Thymus (tissue), 11 donors: ENCODE measurements around the gene PITPNC1. TPM values are rescaled to one million over a fixed set of nuclear protein-coding genes. Genes with fewer than 3 reads are reported as not detected.

Experiments
- DNase-seq, 9 donors: peaks; one replicate each; pipeline ENCODE4 v3.0.0-alpha.2; 2013; ENCODE audit warnings: low spot score in 9 of 9, low read depth in 6 of 9, missing footprints in 1 of 9
- H3K27ac ChIP-seq, 2 donors: one replicate each; pipeline ENCODE4 v1.5.1; 2013; ENCODE audit warnings: control low read depth in 1 of 2, low read depth in 1 of 2, low read length in 1 of 2, mild to moderate bottlenecking in 1 of 2, moderate library complexity in 1 of 2
- H3K27me3 ChIP-seq, 2 donors: one replicate each; pipeline ENCODE4 v1.5.1; 2013; ENCODE audit warnings: low read length in 1 of 2; ENCODE audit not compliant: control insufficient read depth in 2 of 2, insufficient read depth in 1 of 2
- H3K36me3 ChIP-seq, 2 donors: one replicate each; pipeline ENCODE4 v1.5.1; 2013; ENCODE audit warnings: low read length in 1 of 2, mild to moderate bottlenecking in 1 of 2, moderate library complexity in 1 of 2; ENCODE audit not compliant: control insufficient read depth in 2 of 2, insufficient read depth in 2 of 2
- H3K4me1 ChIP-seq, 2 donors: one replicate each; pipeline ENCODE4 v1.5.1; 2013; ENCODE audit warnings: low read length in 2 of 2; ENCODE audit not compliant: control insufficient read depth in 2 of 2, insufficient read depth in 2 of 2
- H3K4me3 ChIP-seq, 2 donors: one replicate each; pipeline ENCODE4 v1.5.1; 2013; ENCODE audit warnings: low read length in 2 of 2, control low read depth in 1 of 2, mild to moderate bottlenecking in 1 of 2
- H3K9me3 ChIP-seq, 2 donors: one replicate each; pipeline ENCODE4 v1.5.1; 2013; ENCODE audit warnings: low read length in 1 of 2, mild to moderate bottlenecking in 1 of 2; ENCODE audit not compliant: control insufficient read depth in 2 of 2, insufficient read depth in 1 of 2
- WGBS: extraction: QIAGEN DNeasy Blood & Tissue Kit; methylation state at CpG from one replicate; pipeline ENCODE4 v1.1.7; 2013; 5-methylcytosine and 5-hydroxymethylcytosine counted together
- polyA plus RNA-seq: library from polyadenylated mRNA; stranded (reverse); fragments of 200-250 nt; gene quantifications from one replicate; pipeline ENCODE4 v1.2.3, GENCODE V29; 2013
- total RNA-seq: library from RNA; stranded (reverse); fragments of 120-200 nt; gene quantifications from one replicate; pipeline ENCODE4 v1.2.4, GENCODE V29; 2013
- donor health status: healthy.

Gene PITPNC1
- total and polyA plus RNA-seq, 2 donors = 26.0 to 27.0 TPM

DNA sequence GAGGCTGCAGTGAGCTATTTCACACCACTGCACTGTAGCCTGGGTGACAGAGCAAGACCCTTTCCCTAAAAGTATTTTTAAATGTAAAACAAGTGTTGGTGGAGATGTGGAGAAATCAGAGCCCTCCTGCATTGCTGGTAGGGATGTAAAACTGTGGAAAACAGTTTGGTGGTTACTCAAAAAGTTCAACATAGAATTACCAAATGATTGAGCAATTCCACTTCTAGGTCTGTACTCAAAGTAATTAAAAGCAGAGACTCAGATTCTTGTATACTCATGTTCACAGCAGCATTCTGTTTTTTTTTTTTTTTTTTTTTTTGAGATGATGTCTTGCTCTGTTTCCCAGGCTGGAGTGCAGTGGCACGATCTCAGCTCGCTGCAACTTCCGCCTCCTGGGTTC, 141.8 kb downstream of the PITPNC1 start:
- Histone ChIP-seq H3K27ac (no peak overlapping the region), H3K27me3 (no peaks in the 10 kb centered on the region), H3K4me3 (no peak overlapping the region), H3K4me1 (peaks cover 5% of the 10 kb centered on the region in 2 donors), H3K36me3 (no peaks in the 10 kb centered on the region), H3K9me3 (no peaks in the 10 kb centered on the region)
- no peak for DNase-seq
- WGBS = 100% methylated on average over 3 of the region's 3 CpGs

DNA sequence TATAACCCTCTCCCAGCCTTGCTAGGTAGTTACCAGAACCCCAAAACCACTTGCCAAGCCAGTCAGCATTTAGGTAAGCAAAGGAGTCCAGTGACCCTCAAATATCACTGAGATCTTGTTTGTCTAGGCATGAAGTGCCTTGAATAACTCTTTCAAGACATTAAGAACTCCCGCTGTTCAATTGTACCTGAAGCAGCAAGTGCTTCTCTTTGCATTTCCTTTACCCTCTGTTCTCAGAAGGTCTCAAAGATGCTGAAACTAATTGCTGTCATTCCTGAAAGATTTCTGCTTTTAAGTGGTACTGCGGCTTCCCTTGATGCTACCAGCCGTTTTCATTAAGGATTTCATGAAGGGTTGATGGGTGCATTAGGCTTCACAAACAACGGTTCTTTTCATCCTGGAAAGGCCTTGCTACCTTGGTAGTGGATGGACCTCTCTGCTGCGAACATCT, 142.7 kb downstream of the PITPNC1 start:
- Histone ChIP-seq H3K4me3 (no peak overlapping the region), H3K27ac (no peak overlapping the region), H3K4me1 (peaks cover 5% of the 10 kb centered on the region in 2 donors), H3K27me3 (no peaks in the 10 kb centered on the region), H3K36me3 (no peaks in the 10 kb centered on the region), H3K9me3 (no peaks in the 10 kb centered on the region)
- no peak for DNase-seq
- WGBS = 87% methylated on average over 5 of the region's 5 CpGs

DNA sequence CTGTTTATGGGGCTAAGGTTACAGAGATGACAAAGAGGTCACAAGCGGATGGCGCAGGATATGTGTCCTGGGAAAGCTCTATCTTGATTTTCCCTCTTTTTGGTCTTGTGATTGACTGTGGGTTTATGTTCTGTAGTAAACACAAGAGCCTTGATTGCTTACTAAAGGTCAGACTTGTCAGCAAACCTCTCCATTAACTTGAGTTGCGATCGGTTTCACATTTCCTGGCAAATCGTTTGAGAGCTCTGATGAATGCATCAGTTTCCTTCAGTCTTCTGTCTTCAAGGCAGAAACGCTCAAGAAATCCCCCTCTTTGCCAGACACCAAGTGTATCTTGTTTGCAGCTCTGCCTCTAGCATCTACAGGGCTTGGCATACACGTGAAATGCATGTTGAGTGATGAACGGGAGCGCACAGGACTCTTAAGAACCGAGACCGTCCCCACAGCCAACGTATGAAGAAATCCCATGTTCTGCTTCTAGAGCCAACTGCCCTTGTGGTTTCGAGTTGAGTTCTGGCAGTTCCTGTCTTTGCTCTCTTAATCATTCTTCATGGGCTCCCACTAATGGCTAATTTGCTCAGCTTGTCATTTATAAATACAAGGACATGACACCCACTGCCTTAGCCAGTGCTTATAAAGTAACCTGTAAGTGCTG, 143.3 kb downstream of the PITPNC1 start:
- H3K36me3 ChIP-seq = no peaks in the 10 kb centered on the region
- H3K4me1 ChIP-seq = peaks cover 5% of the 10 kb centered on the region in 2 donors
- H3K4me3 ChIP-seq = no peak overlapping the region
- peak in 1 of 9 donors; percentile 34 for DNase-seq
- WGBS = 38% methylated on average over 13 of the region's 13 CpGs
- H3K9me3 ChIP-seq = no peaks in the 10 kb centered on the region
- H3K27ac ChIP-seq = no peak overlapping the region
- H3K27me3 ChIP-seq = no peaks in the 10 kb centered on the region

DNA sequence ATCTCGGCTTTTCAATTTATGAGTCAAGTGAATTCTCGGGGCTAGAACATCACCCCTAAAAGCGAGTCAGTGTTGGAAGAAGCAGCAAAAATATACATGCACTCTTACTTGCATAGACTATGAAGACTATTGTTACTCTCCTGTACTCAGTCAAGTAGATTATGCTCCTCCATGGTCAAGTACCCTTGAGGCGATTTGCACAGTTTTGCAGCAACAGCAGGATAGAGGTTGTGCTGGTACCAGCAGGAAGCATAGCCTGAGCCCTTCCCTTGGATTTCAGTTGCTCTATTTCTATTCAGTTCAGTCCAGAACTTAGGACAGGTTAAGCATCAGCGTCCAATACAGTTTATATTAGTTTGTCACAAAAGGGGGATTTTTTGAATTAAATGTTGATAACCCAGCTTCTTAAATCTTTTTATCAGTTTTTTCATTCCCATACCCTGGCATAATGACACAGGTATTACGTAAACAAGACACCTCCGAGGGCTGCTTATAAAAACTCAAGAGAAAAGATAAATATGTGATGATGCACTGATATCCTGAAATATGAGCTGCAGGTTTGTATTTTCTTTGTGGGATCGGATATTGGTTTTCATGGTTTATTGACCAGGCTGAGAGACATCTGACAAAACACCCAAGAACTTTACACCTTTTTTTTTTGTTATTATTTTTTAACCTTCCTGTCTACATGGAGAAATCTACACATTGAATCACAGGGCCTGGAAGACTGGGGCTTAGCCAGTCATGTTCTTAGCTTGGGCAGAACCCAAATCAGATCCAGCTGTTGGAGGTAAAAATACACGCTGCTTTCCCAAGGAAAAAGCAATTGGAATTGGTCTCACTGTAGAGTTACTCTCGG, 144.1 kb downstream of the PITPNC1 start:
- DNase-seq = no peak
- Histone ChIP-seq H3K4me1 (peaks cover 5 to 6% of the 10 kb centered on the region in 2 donors), H3K27me3 (no peaks in the 10 kb centered on the region), H3K9me3 (peaks cover 0 to 2% of the 10 kb centered on the region in 2 donors), H3K4me3 (no peak overlapping the region), H3K27ac (no peak overlapping the region), H3K36me3 (no peaks in the 10 kb centered on the region)
- WGBS = 96% methylated on average over 10 of the region's 10 CpGs

DNA sequence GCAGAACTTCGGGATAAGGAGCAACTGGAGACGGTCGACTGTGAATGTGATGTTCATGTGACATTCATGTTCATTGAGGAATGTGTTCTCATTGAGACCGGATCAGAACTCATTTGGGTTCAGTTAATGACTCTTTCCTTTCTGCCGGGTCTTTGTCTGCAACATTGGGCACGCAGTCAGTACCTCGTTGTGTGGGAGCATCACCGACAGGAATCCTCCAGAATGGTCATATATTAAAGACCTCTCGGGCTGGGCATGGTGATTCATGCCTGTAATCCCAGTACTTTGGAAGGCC, 144.6 kb downstream of the PITPNC1 start:
- H3K4me1 ChIP-seq = peaks cover 5 to 6% of the 10 kb centered on the region in 2 donors
- no peak overlapping the region for H3K4me3 ChIP-seq
- peaks cover 0 to 2% of the 10 kb centered on the region in 2 donors for H3K9me3 ChIP-seq
- no peaks in the 10 kb centered on the region for H3K27me3 ChIP-seq
- H3K36me3 ChIP-seq = no peaks in the 10 kb centered on the region
- DNase-seq = no peak
- H3K27ac ChIP-seq = no peak overlapping the region
- 99% methylated on average over 9 of the region's 9 CpGs for WGBS

DNA sequence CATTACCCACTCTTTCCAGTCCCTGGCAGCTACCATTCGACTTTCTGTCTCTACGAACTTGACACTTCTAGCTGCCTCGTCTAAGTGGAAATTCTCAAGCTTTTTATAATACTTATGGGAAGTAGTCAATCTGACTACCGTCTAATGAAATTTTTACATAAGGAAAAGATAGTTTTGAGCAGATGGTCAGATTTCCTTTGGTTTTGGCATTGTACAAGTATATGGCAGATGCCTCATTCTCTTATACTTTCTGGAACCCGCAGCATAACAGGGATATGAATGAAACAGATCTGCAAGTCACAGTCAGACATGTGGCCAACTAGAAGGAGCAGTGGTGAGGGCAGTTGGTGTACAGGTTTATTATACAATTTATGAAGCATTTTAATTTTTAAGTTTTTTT, 146.0 kb downstream of the PITPNC1 start:
- Histone ChIP-seq H3K27me3 (no peaks in the 10 kb centered on the region), H3K36me3 (no peaks in the 10 kb centered on the region), H3K9me3 (peaks cover 0 to 2% of the 10 kb centered on the region in 2 donors), H3K4me3 (no peak overlapping the region), H3K4me1 (peaks cover 5 to 6% of the 10 kb centered on the region in 2 donors), H3K27ac (no peak overlapping the region)
- no peak for DNase-seq
- 87% methylated on average over 5 of the region's 5 CpGs for WGBS

DNA sequence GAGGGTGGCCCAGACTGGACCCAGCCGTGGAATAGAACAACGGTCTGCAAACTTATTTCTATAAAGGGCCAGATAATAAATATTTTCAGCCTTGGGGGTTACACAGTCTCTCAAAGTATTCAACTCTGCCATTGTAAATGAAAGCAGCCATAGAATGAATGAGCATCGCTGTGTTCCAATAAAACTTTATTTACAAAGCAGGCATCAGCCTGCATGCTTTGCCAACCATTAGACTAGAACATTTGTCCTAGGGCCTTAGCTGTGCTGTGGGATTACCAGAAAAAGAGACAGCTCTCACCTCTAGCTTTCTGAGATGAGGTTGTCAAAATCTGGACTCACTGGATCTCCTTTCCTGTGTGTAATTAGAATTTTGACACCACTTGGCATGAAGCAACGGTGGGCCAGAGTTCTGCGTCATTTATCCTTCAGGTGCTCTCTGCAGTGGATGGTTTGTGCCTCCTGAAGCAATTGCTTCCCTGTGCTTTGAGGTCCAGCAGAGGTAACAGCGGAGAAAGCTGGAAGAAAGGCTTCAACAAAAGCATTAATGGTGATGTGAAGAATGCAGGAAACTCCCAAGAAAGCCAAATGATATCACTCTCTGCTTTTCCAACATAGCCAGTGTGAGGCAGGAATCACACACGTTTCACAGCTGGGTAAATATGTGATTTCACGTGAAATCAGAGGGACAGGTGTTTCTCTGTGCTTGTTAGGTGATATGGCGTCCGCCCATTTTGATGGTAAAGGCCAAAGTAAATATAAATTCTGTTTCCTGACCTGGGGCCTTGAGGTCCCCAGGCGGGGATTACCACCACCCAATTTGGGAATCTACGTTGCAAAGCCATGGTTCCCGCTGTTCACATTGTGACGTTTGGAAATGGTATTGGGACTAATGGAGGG, 148.4 kb downstream of the PITPNC1 start:
- WGBS = 90% methylated on average over 14 of the region's 14 CpGs
- no peak overlapping the region for H3K4me3 ChIP-seq
- peak in 2 of 9 donors; percentile 7 to 16 for DNase-seq
- H3K27me3 ChIP-seq = no peaks in the 10 kb centered on the region
- peak overlapping the region in 1 of 2 donors; percentile 41 for H3K27ac ChIP-seq
- no peaks in the 10 kb centered on the region for H3K36me3 ChIP-seq
- H3K9me3 ChIP-seq = peaks cover 0 to 2% of the 10 kb centered on the region in 2 donors
- peaks cover 1 to 2% of the 10 kb centered on the region in 2 donors for H3K4me1 ChIP-seq

DNA sequence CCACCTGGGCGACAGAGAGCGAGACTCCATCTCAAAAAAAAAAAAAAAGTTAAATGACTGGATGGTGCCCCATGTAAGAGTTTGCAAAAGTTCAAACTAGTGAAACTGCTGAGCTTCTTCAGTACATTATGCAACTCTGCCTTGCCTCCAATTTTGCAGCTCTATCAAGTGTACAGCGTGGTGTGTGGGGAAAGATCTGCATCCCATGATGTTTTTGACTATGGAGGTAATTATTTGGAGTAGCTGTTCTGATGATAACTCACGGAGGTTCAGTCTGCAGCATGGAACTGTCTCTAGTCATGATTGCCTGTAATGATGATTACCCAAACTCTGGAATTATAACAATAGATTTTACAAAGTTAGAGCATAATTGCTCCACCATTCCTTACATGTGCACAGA, 149.6 kb downstream of the PITPNC1 start:
- no peak overlapping the region for H3K27ac ChIP-seq
- DNase-seq = no peak

More for the DNA sequence above, 149.6 kb downstream of the PITPNC1 start:
- no peak overlapping the region for H3K4me3 ChIP-seq
- H3K9me3 ChIP-seq = peaks cover 0 to 2% of the 10 kb centered on the region in 2 donors
- H3K4me1 ChIP-seq = peaks cover 0 to 4% of the 10 kb centered on the region in 2 donors
- no peaks in the 10 kb centered on the region for H3K36me3 ChIP-seq
- WGBS = 95% methylated on average over 4 of the region's 4 CpGs
- no peaks in the 10 kb centered on the region for H3K27me3 ChIP-seq
